Measurements from ENCODE around the gene CYTH2. TPM values are rescaled to one million over a fixed set of nuclear protein-coding genes. Genes with fewer than 3 reads are reported as not detected.

Gene CYTH2
- total and polyA plus RNA-seq, 2 experiments from 2014 or later = 41.1 to 60.4 TPM

DNA sequence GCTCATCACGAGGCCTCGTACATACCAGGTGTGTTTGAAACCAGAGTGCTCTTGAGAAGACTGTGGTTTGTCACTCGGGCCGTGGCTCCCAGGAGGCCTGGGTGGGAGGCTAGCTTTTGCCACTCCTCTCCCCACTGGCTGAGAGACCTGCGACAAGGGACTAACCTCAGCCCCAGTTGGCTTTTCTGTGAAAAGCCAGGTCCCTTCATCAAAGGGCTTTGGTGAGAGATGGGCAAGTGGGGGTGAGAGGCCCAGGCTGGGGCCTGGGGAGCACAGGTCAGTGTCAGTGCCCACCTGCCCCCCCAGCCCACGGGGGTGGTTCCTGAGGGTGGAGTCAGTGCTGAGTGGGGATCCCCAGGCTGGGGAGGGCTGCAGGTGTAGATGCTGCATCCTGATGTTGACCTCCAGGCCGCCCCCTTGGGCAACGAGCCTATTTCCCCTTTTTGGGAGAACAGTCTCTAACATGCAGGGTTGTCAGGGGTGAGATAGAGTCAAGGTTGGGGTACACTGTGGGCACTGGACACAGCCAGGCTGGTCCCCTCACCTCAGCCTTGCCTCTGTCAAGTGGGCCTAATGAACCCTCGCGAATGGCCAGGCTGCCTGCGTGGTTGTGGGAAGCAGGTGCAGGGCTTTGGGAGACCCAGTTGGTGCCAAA is 13.1 kb upstream of the CYTH2 start:
- TF ChIP-seq STAT1 (IDR thresholded peaks at IDR 0.05; ENCODE audit: unreplicated experiment) (no peak), EZH2phosphoT487 (IDR thresholded peaks at IDR 0.05; ENCODE audit: unreplicated experiment) (no peak), ZNF331 (CRISPR knock-in tag; IDR thresholded peaks at IDR 0.05; ENCODE audit: low read depth) (no peak), POLR2AphosphoS5 (IDR thresholded peaks at IDR 0.05; ENCODE audit: low read depth) (no peak)
- TF ChIP-seq, protein P1, sequence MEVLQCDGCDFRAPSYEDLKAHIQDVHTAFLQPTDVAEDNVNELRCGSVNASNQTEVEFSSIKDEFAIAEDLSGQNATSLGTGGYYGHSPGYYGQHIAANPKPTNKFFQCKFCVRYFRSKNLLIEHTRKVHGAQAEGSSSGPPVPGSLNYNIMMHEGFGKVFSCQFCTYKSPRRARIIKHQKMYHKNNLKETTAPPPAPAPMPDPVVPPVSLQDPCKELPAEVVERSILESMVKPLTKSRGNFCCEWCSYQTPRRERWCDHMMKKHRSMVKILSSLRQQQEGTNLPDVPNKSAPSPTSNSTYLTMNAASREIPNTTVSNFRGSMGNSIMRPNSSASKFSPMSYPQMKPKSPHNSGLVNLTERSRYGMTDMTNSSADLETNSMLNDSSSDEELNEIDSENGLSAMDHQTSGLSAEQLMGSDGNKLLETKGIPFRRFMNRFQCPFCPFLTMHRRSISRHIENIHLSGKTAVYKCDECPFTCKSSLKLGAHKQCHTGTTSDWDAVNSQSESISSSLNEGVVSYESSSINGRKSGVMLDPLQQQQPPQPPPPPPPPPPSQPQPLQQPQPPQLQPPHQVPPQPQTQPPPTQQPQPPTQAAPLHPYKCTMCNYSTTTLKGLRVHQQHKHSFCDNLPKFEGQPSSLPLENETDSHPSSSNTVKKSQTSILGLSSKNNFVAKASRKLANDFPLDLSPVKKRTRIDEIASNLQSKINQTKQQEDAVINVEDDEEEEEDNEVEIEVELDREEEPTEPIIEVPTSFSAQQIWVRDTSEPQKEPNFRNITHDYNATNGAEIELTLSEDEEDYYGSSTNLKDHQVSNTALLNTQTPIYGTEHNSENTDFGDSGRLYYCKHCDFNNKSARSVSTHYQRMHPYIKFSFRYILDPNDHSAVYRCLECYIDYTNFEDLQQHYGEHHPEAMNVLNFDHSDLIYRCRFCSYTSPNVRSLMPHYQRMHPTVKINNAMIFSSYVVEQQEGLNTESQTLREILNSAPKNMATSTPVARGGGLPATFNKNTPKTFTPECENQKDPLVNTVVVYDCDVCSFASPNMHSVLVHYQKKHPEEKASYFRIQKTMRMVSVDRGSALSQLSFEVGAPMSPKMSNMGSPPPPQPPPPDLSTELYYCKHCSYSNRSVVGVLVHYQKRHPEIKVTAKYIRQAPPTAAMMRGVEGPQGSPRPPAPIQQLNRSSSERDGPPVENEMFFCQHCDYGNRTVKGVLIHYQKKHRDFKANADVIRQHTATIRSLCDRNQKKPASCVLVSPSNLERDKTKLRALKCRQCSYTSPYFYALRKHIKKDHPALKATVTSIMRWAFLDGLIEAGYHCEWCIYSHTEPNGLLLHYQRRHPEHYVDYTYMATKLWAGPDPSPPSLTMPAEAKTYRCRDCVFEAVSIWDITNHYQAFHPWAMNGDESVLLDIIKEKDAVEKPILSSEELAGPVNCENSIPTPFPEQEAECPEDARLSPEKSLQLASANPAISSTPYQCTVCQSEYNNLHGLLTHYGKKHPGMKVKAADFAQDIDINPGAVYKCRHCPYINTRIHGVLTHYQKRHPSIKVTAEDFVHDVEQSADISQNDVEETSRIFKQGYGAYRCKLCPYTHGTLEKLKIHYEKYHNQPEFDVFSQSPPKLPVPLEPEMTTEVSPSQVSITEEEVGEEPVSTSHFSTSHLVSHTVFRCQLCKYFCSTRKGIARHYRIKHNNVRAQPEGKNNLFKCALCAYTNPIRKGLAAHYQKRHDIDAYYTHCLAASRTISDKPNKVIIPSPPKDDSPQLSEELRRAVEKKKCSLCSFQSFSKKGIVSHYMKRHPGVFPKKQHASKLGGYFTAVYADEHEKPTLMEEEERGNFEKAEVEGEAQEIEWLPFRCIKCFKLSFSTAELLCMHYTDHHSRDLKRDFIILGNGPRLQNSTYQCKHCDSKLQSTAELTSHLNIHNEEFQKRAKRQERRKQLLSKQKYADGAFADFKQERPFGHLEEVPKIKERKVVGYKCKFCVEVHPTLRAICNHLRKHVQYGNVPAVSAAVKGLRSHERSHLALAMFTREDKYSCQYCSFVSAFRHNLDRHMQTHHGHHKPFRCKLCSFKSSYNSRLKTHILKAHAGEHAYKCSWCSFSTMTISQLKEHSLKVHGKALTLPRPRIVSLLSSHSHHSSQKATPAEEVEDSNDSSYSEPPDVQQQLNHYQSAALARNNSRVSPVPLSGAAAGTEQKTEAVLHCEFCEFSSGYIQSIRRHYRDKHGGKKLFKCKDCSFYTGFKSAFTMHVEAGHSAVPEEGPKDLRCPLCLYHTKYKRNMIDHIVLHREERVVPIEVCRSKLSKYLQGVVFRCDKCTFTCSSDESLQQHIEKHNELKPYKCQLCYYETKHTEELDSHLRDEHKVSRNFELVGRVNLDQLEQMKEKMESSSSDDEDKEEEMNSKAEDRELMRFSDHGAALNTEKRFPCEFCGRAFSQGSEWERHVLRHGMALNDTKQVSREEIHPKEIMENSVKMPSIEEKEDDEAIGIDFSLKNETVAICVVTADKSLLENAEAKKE (CRISPR knock-in tag; IDR thresholded peaks at IDR 0.05) = no peak
- TF ChIP-seq, protein P2, sequence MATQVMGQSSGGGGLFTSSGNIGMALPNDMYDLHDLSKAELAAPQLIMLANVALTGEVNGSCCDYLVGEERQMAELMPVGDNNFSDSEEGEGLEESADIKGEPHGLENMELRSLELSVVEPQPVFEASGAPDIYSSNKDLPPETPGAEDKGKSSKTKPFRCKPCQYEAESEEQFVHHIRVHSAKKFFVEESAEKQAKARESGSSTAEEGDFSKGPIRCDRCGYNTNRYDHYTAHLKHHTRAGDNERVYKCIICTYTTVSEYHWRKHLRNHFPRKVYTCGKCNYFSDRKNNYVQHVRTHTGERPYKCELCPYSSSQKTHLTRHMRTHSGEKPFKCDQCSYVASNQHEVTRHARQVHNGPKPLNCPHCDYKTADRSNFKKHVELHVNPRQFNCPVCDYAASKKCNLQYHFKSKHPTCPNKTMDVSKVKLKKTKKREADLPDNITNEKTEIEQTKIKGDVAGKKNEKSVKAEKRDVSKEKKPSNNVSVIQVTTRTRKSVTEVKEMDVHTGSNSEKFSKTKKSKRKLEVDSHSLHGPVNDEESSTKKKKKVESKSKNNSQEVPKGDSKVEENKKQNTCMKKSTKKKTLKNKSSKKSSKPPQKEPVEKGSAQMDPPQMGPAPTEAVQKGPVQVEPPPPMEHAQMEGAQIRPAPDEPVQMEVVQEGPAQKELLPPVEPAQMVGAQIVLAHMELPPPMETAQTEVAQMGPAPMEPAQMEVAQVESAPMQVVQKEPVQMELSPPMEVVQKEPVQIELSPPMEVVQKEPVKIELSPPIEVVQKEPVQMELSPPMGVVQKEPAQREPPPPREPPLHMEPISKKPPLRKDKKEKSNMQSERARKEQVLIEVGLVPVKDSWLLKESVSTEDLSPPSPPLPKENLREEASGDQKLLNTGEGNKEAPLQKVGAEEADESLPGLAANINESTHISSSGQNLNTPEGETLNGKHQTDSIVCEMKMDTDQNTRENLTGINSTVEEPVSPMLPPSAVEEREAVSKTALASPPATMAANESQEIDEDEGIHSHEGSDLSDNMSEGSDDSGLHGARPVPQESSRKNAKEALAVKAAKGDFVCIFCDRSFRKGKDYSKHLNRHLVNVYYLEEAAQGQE (IDR thresholded peaks at IDR 0.05; ENCODE audit: unreplicated experiment) = no peak
- no peaks in the 10 kb centered on the region for H3K9me2 ChIP-seq (ENCODE audit: insufficient read depth)
- no peak overlapping the region for H3K4me3 ChIP-seq
- no peak overlapping the region for H3K27ac Mint-ChIP-seq
- no peak overlapping the region for H3K4me2 ChIP-seq
- no peaks in the 10 kb centered on the region for H3K27me3 Mint-ChIP-seq (ENCODE audit: insufficient read depth, low read depth, poor library complexity)
- peaks cover 2% of the 10 kb centered on the region for H3F3A ChIP-seq (replicated peaks; ENCODE audit: low read depth)
- H3K79me2 ChIP-seq (replicated peaks; ENCODE audit: insufficient read depth) = no peaks in the 10 kb centered on the region
- H4K20me1 ChIP-seq (replicated peaks; ENCODE audit: insufficient read depth) = peaks cover 6% of the 10 kb centered on the region
- H3K36me3 ChIP-seq (ENCODE audit: insufficient read depth) = peaks cover 10% of the 10 kb centered on the region
- no peak for ATAC-seq
- no peak overlapping the region for H3K27ac ChIP-seq (ENCODE audit: low read depth)
- H3K4me3 Mint-ChIP-seq = no peak overlapping the region
- no peak for DNase-seq (ENCODE audit: low spot score)
- H3K27me3 ChIP-seq (ENCODE audit: insufficient read depth) = no peaks in the 10 kb centered on the region
- peaks cover 3% of the 10 kb centered on the region; the same call in 1 of the 2 replicates for H3K4me1 ChIP-seq (ENCODE audit: insufficient read depth)
- H3K9me3 Mint-ChIP-seq = no peaks in the 10 kb centered on the region
- H3K36me3 Mint-ChIP-seq (ENCODE audit: low read depth) = peaks cover 57% of the 10 kb centered on the region
- no peak overlapping the region for H2AFZ ChIP-seq
- H3K4me1 Mint-ChIP-seq = no peaks in the 10 kb centered on the region; the same call in 2 of the 3 replicates

Measured in GM23338 (cell line).